HCT116 (cell line): Measurements from ENCODE around the gene U2AF1. TPM values are rescaled to one million over a fixed set of nuclear protein-coding genes. Genes with fewer than 3 reads are reported as not detected.
"Not testable (repeated sequence)": the region's sequence is repeated elsewhere in the genome, so short reads cannot be mapped to it uniquely, and the experiment has no call there.

Source experiments
- ATAC-seq: fragments of 200-7000 bp; cut with Tn5 transposase; 2 replicates; pipeline ENCODE4 v1.9.1; 2020; ENCODE audit warnings: mild to moderate bottlenecking, moderate library complexity
- BruUV-seq: library from RNA; stranded (reverse); fragments of 400-500 nt; replicated peaks from 2 replicates; lab custom pipeline; 2021; lab: Mats Ljungman, UMichigan
- CTCF ChIA-PET: fragments of 300-600 bp; sonication (Branson Sonifier 250); formaldehyde crosslinking; loops from one replicate; lab custom pipeline; 2021; ENCODE audit warnings: antibody characterized with exemption; lab: Charles Lee
- POLR2A ChIA-PET: fragments of 300-600, 350-600 bp; sonication (Branson Sonifier 250); formaldehyde crosslinking; loops from one replicate; lab custom pipeline; 2021; ENCODE audit warnings: antibody characterized with exemption; lab: Charles Lee
- RAD21 ChIA-PET, 2 experiments: fragments of 300-600 bp; sonication (Branson Sonifier 250); formaldehyde crosslinking; loops; one replicate each; lab custom pipeline; 2023; ENCODE audit warnings: low total read pairs in 2 of 2; ENCODE audit not compliant: uncharacterized antibody in 2 of 2, unreplicated experiment in 2 of 2, low non-redundant PET in 1 of 2; lab: Charles Lee
- DNase-seq: peaks from one replicate; pipeline ENCODE4 v3.0.0-alpha.2; 2010; ENCODE audit warnings: low read depth, low spot score
- H2AFZ ChIP-seq: fragments of 200-600 bp; shearing (Covaris generic), sonication (generic); 2 replicates; pipeline ENCODE4 v1.6.1; 2017; ENCODE audit warnings: low read depth, mixed run types, mixed read lengths, antibody characterized with exemption, low read length; ENCODE audit not compliant: poor library complexity, severe bottlenecking
- H3K27ac ChIP-seq: 2 replicates; pipeline ENCODE4 v1.5.1; 2012; ENCODE audit warnings: low read depth, low read length
- H3K27me3 ChIP-seq: fragments of 200-600 bp; sonication (generic); 2 replicates; pipeline ENCODE4 v1.6.1; 2016; ENCODE audit warnings: mixed run types, low read length, mixed read lengths; ENCODE audit not compliant: insufficient read depth
- H3K36me3 ChIP-seq, 2 experiments: fragments of 200-500 bp in 1 of 2; fragments of 200-600 bp in 1 of 2; sonication (Bioruptor generic) in 1 of 2; sonication (generic) in 1 of 2; 2 replicates each; pipeline versions ENCODE4 v1.5.1 to v1.6.1; 2014 to 2016; ENCODE audit warnings: low read length in 2 of 2, inconsistent platforms in 1 of 2, mixed read lengths in 1 of 2, mixed run types in 1 of 2; ENCODE audit not compliant: insufficient read depth in 2 of 2, control insufficient read depth in 1 of 2
- H3K4me1 ChIP-seq, 2 experiments: fragments of 200-600 bp in 1 of 2; sonication (generic) in 1 of 2; 2 replicates each; pipeline versions ENCODE4 v1.5.1 to v1.6.1; 2012 to 2017; ENCODE audit warnings: low read length in 2 of 2, inconsistent platforms in 1 of 2, mild to moderate bottlenecking in 1 of 2, mixed read lengths in 1 of 2, mixed run types in 1 of 2, moderate library complexity in 1 of 2; ENCODE audit not compliant: insufficient read depth in 2 of 2, control insufficient read depth in 1 of 2
- H3K4me2 ChIP-seq: fragments of 200-600 bp; sonication (generic); 2 replicates; pipeline ENCODE4 v1.6.1; 2017; ENCODE audit warnings: mixed run types, low read length, mixed read lengths
- H3K4me3 ChIP-seq, 2 experiments: fragments of 200-600 bp in 1 of 2; sonication (generic) in 1 of 2; replicated peaks in 1 of 2; 2 replicates each; pipeline ENCODE4 v1.5.1; 2011 to 2016; ENCODE audit warnings: low read length in 2 of 2, control low read depth in 1 of 2, low read depth in 1 of 2, mild to moderate bottlenecking in 1 of 2, mixed read lengths in 1 of 2, mixed run types in 1 of 2
- H3K79me2 ChIP-seq: fragments of 200-600 bp; sonication (generic); 2 replicates; pipeline ENCODE4 v1.6.1; 2017; ENCODE audit warnings: mild to moderate bottlenecking, mixed run types, low read length, moderate library complexity, mixed read lengths; ENCODE audit not compliant: insufficient read depth
- H3K9ac ChIP-seq: fragments of 200-600 bp; sonication (generic); 2 replicates; pipeline ENCODE4 v1.6.1; 2016; ENCODE audit warnings: low read length, mixed read lengths
- H3K9me2 ChIP-seq: fragments of 200-600 bp; sonication (generic), shearing (Covaris generic); 2 replicates; pipeline ENCODE4 v1.6.1; 2017; ENCODE audit warnings: mixed run types, mild to moderate bottlenecking, moderate library complexity; ENCODE audit not compliant: insufficient read depth
- H3K9me3 ChIP-seq, 2 experiments: fragments of 200-500 bp in 1 of 2; fragments of 200-600 bp in 1 of 2; sonication (Bioruptor generic) in 1 of 2; sonication (generic) in 1 of 2; 2 replicates each; pipeline ENCODE4 v1.6.1; 2014 to 2017; ENCODE audit warnings: low read length in 2 of 2, mixed read lengths in 2 of 2, inconsistent platforms in 1 of 2, low read depth in 1 of 2, mild to moderate bottlenecking in 1 of 2, mixed run types in 1 of 2, moderate library complexity in 1 of 2; ENCODE audit not compliant: control insufficient read depth in 1 of 2, insufficient read depth in 1 of 2
- H4K20me1 ChIP-seq: fragments of 200-600 bp; sonication (generic), shearing (Covaris generic); 2 replicates; pipeline ENCODE4 v1.6.1; 2017; ENCODE audit warnings: mixed run types, mild to moderate bottlenecking, moderate library complexity; ENCODE audit not compliant: insufficient read depth
- intact Hi-C: fragments of 100-400 bp; cut with micrococcal nuclease; formaldehyde crosslinking; loops from 2 replicates; pipeline ENCODE4 v1.10.0; 2022
- total RNA-seq: library from RNA; stranded (reverse); gene quantifications from one replicate; pipeline ENCODE4 v1.2.1, GENCODE V29; 2021; ENCODE audit not compliant: unreplicated experiment

U2AF1 gene
- total RNA-seq, 1 experiment from 2014 or later: 26.1 TPM

GRCh38 chr21:43072742-43073141, 34.6 kb downstream of the U2AF1 start:
- ATAC-seq, H3K27me3 ChIP-seq, H3K79me2 ChIP-seq, H4K20me1 ChIP-seq, H2AFZ ChIP-seq, BruUV-seq, intact Hi-C loops, H3K9me3 ChIP-seq, H3K4me1 ChIP-seq, POLR2A ChIA-PET, DNase-seq, H3K9ac ChIP-seq, CTCF ChIA-PET, RAD21 ChIA-PET, H3K4me3 ChIP-seq, H3K27ac ChIP-seq, H3K36me3 ChIP-seq, H3K9me2 ChIP-seq, H3K4me2 ChIP-seq: not testable (repeated sequence)

DNA sequence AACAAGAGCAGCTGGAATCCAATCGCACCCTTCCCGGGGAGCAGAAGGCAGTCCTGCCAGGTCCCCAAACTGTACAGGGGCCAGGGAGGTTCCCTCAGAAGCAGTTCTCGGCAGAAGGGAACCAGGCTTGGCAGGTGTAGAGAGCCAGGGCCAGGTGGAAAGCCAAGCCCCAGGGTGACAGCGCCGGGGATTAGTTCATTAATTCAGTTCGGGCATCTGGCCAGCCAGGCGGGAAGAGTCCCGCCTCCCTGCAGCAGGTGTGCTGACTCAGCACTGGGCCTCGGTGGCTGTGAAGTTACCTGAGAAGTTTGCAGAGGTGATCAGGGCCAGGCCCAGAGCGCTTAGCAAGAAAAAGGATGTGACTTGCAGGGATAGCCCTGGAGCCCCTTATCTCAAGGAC, 37.7 kb downstream of the U2AF1 start:
- RAD21 ChIA-PET: not testable (repeated sequence)

GRCh38 chr21:43068065-43068464, 39.3 kb downstream of the U2AF1 start:
- intact Hi-C loops, POLR2A ChIA-PET: not testable (repeated sequence)

More for the DNA sequence above, 37.7 kb downstream of the U2AF1 start:
- intact Hi-C loops, DNase-seq, H3K27me3 ChIP-seq, H3K9me3 ChIP-seq, H4K20me1 ChIP-seq, H3K9ac ChIP-seq, H3K4me1 ChIP-seq, H3K27ac ChIP-seq, H3K79me2 ChIP-seq, H3K9me2 ChIP-seq, H3K4me2 ChIP-seq, ATAC-seq, CTCF ChIA-PET, H3K4me3 ChIP-seq, H3K36me3 ChIP-seq, BruUV-seq, H2AFZ ChIP-seq, POLR2A ChIA-PET: not testable (repeated sequence)

DNA sequence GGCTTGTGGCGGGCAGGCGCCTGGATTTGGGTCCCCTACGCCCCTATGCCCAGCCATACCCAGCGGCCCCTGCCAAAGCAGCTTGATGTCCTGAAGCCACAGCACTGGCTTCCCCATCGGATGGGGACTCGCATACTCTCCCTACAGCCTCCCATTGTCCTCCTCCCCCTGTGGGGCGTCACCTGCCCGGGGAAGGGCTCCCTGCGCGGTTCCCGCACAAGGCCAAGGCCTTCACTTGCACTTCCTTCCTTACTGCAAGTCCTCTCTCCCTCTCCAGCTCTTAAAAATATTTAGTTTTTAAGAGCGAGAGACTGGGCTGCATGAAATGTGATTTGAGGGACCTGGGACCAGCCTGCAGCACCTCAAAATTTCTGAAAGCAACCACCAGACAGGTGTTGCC, 40.7 kb downstream of the U2AF1 start:
- ATAC-seq, H3K9ac ChIP-seq: not testable (repeated sequence)

More at GRCh38 chr21:43068065-43068464, 39.3 kb downstream of the U2AF1 start:
- BruUV-seq, DNase-seq, CTCF ChIA-PET, H4K20me1 ChIP-seq, H3K4me1 ChIP-seq, H3K27ac ChIP-seq, H3K9ac ChIP-seq, H2AFZ ChIP-seq, H3K4me3 ChIP-seq, H3K36me3 ChIP-seq, ATAC-seq, H3K27me3 ChIP-seq, H3K79me2 ChIP-seq, H3K4me2 ChIP-seq, H3K9me3 ChIP-seq, H3K9me2 ChIP-seq, RAD21 ChIA-PET: not testable (repeated sequence)

More for the DNA sequence above, 40.7 kb downstream of the U2AF1 start:
- H3K4me2 ChIP-seq, H3K9me2 ChIP-seq, H3K4me3 ChIP-seq, H3K27ac ChIP-seq, H2AFZ ChIP-seq, H4K20me1 ChIP-seq, intact Hi-C loops, POLR2A ChIA-PET, CTCF ChIA-PET, H3K9me3 ChIP-seq, RAD21 ChIA-PET, BruUV-seq, H3K79me2 ChIP-seq, H3K27me3 ChIP-seq, DNase-seq, H3K4me1 ChIP-seq, H3K36me3 ChIP-seq: not testable (repeated sequence)
